T-helper 1 cell treated with Interleukin-12 subunit alpha and Interleukin-12 subunit beta and Interleukin-4 antibody, amounts not matched to agents 30 μg/mL and 1 μg/mL, for 36 hours (primary cell): Measurements from ENCODE around the gene EPHA4.

ENCODE experiments used
- H3K27ac Mint-ChIP-seq: one replicate; pipeline ENCODE4 v1.8.0; 2021; ENCODE audit warnings: mild to moderate bottlenecking, mixed read lengths
- H3K27me3 Mint-ChIP-seq: one replicate; pipeline ENCODE4 v1.8.0; 2021; ENCODE audit warnings: low read depth, mixed read lengths
- H3K36me3 Mint-ChIP-seq: one replicate; pipeline ENCODE4 v1.8.0; 2021; ENCODE audit warnings: low read depth, mixed read lengths
- H3K4me1 Mint-ChIP-seq: one replicate; pipeline ENCODE4 v1.8.0; 2021; ENCODE audit warnings: low read depth, mixed read lengths
- H3K4me3 Mint-ChIP-seq: one replicate; pipeline ENCODE4 v1.8.0; 2021; ENCODE audit warnings: mild to moderate bottlenecking, moderate library complexity, mixed read lengths
- H3K9me3 Mint-ChIP-seq: one replicate; pipeline ENCODE4 v1.8.0; 2021; ENCODE audit warnings: mixed read lengths

Gene EPHA4

DNA sequence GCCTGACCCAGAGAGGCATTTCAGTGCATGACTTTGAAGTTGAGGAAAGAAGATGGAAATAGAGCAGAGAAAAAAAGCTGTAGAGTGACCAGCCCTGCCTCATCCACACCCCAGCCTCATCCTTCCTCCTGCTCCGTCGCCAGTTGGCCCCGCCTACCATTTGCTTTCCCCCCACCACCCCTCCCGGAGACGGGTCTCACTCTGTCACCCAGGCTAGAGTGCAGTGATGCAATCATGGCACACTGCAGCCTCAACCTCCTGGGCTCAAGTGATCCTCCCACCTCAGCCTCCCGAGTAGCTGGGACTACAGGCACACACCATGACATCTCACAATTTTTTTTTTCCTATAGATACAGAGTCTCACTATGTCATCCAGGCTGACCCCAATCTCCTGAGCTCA lies 200.8 kb downstream of the EPHA4 start:
- Mint-ChIP-seq H3K27me3 (peaks cover 12% of the 10 kb centered on the region), H3K4me3 (no peak overlapping the region), H3K27ac (no peak overlapping the region), H3K36me3 (no peaks in the 10 kb centered on the region), H3K9me3 (no peaks in the 10 kb centered on the region), H3K4me1 (no peaks in the 10 kb centered on the region)

DNA sequence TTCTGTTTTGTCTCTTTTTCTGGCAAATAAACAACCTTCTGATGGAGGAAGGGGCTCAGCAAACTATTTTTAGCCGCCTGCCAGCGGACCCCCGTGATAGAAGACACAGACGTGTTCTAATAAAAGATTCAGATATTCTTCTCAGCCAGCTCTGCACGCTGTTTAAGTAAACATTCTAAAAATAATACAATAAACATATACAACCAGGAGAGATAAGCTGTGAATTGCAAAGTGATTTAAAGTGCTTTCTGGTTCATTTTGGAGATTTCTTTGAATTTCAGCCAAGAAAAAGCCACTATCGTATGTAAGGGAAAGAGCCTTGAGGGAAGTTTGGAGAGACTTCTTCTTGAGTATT lies 201.3 kb downstream of the EPHA4 start:
- Mint-ChIP-seq H3K9me3 (no peaks in the 10 kb centered on the region), H3K4me3 (no peak overlapping the region), H3K27ac (no peak overlapping the region), H3K36me3 (no peaks in the 10 kb centered on the region), H3K27me3 (peaks cover 12% of the 10 kb centered on the region), H3K4me1 (no peaks in the 10 kb centered on the region)

DNA sequence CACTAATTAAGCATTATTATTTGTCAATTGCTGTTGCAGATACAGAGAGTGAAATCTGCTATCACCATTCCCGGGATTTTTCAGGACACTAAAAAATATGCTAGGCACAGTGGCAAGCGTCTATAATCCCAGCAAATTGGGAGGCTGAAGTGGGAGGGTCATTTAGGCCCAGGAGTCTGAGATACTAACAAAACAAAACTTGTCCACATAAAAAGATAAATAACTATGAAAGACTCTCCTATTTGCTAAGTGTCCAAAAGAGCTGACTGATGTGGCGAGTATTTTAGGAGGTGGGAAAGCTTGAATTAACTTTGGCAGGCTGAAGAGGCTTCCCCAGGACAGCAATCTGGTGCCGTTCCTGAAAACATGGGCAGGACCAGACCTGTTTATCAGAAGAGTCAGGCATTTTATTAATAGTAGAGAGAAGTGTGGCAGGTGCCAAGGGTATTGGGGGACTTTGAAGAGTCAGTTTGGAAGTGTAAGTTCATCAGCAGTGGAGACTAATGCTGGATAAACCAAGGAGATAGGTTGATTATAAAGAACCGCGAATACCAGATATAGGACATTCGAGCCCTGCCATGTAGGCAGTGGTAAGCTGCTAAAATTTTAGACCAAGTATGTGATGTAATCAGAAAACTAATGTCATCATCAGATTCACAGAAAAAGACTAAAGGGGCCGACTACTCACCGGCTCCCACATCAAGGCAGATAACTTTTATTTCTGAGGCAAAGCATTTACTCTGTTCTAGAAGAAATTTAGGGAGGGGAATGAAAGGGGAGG lies 201.8 kb downstream of the EPHA4 start:
- Mint-ChIP-seq H3K36me3 (no peaks in the 10 kb centered on the region), H3K9me3 (no peaks in the 10 kb centered on the region), H3K4me3 (no peak overlapping the region), H3K27me3 (peaks cover 12% of the 10 kb centered on the region), H3K27ac (no peak overlapping the region), H3K4me1 (no peaks in the 10 kb centered on the region)
